ENCODE measurements around the gene DGKG.

Gene DGKG

DNA sequence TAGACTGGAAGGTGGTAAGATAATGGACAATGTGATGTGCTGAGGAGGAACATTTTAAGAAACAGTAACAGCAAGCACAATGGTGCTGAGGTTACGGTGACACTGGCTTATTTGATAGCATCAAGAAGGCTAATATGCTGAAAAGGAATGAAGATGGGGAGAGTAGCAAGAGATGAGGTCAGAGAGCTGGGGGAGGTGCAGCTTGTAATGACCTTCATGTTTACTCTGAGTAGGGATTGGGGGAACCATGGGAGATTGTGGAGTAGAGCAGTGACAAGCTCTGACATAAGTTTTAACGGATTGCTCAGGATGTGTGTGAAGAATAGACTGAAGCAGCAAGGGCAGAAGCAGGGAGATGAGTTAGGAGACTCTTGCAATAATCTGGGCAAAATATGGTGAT, 56.7 kb downstream of the DGKG start:
- Histone ChIP-seq H3K27me3 (ENCODE audit: insufficient read depth, low read depth, severe bottlenecking) (no peaks in the 10 kb centered on the region), H3K4me3 (ENCODE audit: low read depth, low read length) (no peak overlapping the region)

DNA sequence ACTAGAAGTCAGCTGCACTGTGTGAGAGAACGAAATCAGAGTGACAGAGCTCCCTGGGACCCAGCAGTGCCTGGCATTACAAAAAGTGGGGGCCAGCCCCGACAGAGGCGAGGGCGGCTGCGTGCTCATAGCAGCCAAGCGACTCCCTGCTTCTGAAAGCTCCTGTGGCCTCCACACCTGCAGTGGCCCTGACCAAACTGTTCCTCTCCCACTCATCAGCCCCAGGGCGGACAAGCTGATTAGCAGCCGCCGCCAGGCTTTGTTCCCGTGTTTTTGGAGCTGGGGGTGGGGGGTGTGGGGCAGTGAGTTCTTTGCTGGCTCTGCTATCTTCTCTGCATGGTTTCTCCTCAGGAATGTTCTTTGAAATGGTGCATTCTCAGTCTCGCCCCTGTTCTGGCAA, 58.1 kb downstream of the DGKG start:
- H3K9me3 ChIP-seq (ENCODE audit: severe bottlenecking): no peaks in the 10 kb centered on the region
- no peak overlapping the region for H3K4me3 ChIP-seq (ENCODE audit: low read depth, low read length)
- H3K36me3 ChIP-seq: no peaks in the 10 kb centered on the region
- no peak for DNase-seq
- TF ChIP-seq, protein P1, sequence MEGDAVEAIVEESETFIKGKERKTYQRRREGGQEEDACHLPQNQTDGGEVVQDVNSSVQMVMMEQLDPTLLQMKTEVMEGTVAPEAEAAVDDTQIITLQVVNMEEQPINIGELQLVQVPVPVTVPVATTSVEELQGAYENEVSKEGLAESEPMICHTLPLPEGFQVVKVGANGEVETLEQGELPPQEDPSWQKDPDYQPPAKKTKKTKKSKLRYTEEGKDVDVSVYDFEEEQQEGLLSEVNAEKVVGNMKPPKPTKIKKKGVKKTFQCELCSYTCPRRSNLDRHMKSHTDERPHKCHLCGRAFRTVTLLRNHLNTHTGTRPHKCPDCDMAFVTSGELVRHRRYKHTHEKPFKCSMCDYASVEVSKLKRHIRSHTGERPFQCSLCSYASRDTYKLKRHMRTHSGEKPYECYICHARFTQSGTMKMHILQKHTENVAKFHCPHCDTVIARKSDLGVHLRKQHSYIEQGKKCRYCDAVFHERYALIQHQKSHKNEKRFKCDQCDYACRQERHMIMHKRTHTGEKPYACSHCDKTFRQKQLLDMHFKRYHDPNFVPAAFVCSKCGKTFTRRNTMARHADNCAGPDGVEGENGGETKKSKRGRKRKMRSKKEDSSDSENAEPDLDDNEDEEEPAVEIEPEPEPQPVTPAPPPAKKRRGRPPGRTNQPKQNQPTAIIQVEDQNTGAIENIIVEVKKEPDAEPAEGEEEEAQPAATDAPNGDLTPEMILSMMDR (IDR thresholded peaks at IDR 0.05; ENCODE audit: low read depth, low read length): no peak
- H3K27ac ChIP-seq: no peak overlapping the region
- no peaks in the 10 kb centered on the region for H3K27me3 ChIP-seq (ENCODE audit: insufficient read depth, low read depth, severe bottlenecking)

More for the DNA sequence above, 56.7 kb downstream of the DGKG start:
- TF ChIP-seq, protein P1 (IDR thresholded peaks at IDR 0.05; ENCODE audit: low read depth, low read length): no peak
- no peak for DNase-seq
- Histone ChIP-seq H3K36me3 (no peaks in the 10 kb centered on the region), H3K9me3 (ENCODE audit: severe bottlenecking) (no peaks in the 10 kb centered on the region), H3K27ac (no peak overlapping the region)

GRCh38 chr3:186299327-186299726, 62.7 kb downstream of the DGKG start:
- TF ChIP-seq, protein P1 (IDR thresholded peaks at IDR 0.05; ENCODE audit: low read depth, low read length): no peak
- H3K36me3 ChIP-seq: no peaks in the 10 kb centered on the region
- H3K4me3 ChIP-seq (ENCODE audit: low read depth, low read length): no peak overlapping the region
- H3K9me3 ChIP-seq (ENCODE audit: severe bottlenecking): no peaks in the 10 kb centered on the region
- H3K27me3 ChIP-seq (ENCODE audit: insufficient read depth, low read depth, severe bottlenecking): no peaks in the 10 kb centered on the region
- no peak for DNase-seq
- no peak overlapping the region for H3K27ac ChIP-seq

GRCh38 chr3:186298876-186299275, 63.2 kb downstream of the DGKG start:
- H3K27ac ChIP-seq: no peak overlapping the region
- no peaks in the 10 kb centered on the region for H3K36me3 ChIP-seq
- no peaks in the 10 kb centered on the region for H3K27me3 ChIP-seq (ENCODE audit: insufficient read depth, low read depth, severe bottlenecking)
- TF ChIP-seq, protein P1 (IDR thresholded peaks at IDR 0.05; ENCODE audit: low read depth, low read length): no peak
- no peaks in the 10 kb centered on the region for H3K9me3 ChIP-seq (ENCODE audit: severe bottlenecking)
- no peak overlapping the region for H3K4me3 ChIP-seq (ENCODE audit: low read depth, low read length)
- DNase-seq: no peak

DNA sequence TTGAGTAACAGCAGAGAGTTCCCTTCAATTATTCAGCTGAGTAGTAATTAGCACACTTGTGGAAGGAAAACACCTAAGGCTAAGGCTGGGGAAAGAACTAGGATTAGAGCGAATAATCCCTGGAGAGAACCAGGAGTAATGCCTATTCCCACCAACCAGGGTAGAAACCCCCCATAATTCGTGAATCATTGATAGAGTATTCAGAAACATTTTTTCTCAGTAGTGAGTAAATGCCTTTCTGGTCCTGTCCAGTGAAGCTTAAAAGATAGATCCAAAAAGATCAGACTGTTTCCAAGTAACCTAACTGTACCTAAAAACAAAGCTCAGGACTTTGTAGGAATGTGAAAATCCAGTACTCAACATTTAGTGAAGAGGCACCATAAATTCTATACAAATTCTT, 71.2 kb downstream of the DGKG start:
- H3K27me3 ChIP-seq (ENCODE audit: insufficient read depth, low read depth, severe bottlenecking): no peaks in the 10 kb centered on the region
- H3K9me3 ChIP-seq (ENCODE audit: severe bottlenecking): no peaks in the 10 kb centered on the region
- no peak overlapping the region for H3K4me3 ChIP-seq (ENCODE audit: low read depth, low read length)
- TF ChIP-seq, protein P1 (IDR thresholded peaks at IDR 0.05; ENCODE audit: low read depth, low read length): no peak
- no peak for DNase-seq
- no peak overlapping the region for H3K27ac ChIP-seq
- H3K36me3 ChIP-seq: no peaks in the 10 kb centered on the region

DNA sequence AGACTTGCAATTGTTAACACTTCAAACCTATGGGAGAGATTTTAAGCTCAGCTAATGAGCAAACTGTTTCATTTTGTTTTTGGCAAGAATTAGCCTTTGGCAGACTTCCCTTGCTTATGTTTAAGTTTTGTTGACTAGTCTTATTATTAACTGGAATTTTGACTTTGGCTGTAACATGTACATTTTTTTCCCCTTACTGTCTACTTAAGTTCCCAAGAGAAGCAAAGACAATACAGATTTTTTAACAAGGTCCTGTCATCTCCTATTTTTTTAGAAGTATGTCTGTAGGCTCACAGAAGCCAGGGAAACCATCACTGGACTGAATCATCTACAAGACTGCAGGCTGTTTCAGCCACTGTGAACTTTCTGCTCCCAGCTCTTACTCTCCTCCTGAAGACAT, 74.3 kb downstream of the DGKG start:
- TF ChIP-seq, protein P1 (IDR thresholded peaks at IDR 0.05; ENCODE audit: low read depth, low read length): no peak
- no peak overlapping the region for H3K27ac ChIP-seq
- no peaks in the 10 kb centered on the region for H3K27me3 ChIP-seq (ENCODE audit: insufficient read depth, low read depth, severe bottlenecking)
- DNase-seq: no peak
- no peak overlapping the region for H3K4me3 ChIP-seq (ENCODE audit: low read depth, low read length)
- no peaks in the 10 kb centered on the region for H3K36me3 ChIP-seq
- no peaks in the 10 kb centered on the region for H3K9me3 ChIP-seq (ENCODE audit: severe bottlenecking)
